OCI-LY1 (cell line): ENCODE data around the gene CCL20.

ENCODE experiments used
- H2AFZ ChIP-seq: fragments of 200-600 bp; sonication (generic), shearing (Covaris generic); 2 replicates; pipeline ENCODE4 v1.6.0; 2014; ENCODE audit warnings: antibody characterized with exemption, mild to moderate bottlenecking, low read length
- H3F3A ChIP-seq: fragments of 200-600 bp; sonication (generic), shearing (Covaris generic); 2 replicates; pipeline ENCODE4 v1.6.0; 2014; ENCODE audit warnings: mild to moderate bottlenecking, antibody characterized with exemption, low read length, moderate library complexity; ENCODE audit not compliant: insufficient read depth
- H3K27ac ChIP-seq: fragments of 200-600 bp; sonication (generic); 2 replicates; pipeline ENCODE4 v1.5.1; 2014; ENCODE audit warnings: low read length, mixed run types, mild to moderate bottlenecking, low read depth; ENCODE audit not compliant: poor library complexity, severe bottlenecking
- H3K27me3 ChIP-seq: fragments of 200-600 bp; sonication (generic); 2 replicates; pipeline ENCODE4 v1.6.0; 2014; ENCODE audit warnings: antibody characterized with exemption, mild to moderate bottlenecking, low read length, moderate library complexity; ENCODE audit not compliant: insufficient read depth
- H3K36me3 ChIP-seq: fragments of 200-600 bp; sonication (generic); 2 replicates; pipeline ENCODE4 v1.6.1; 2014; ENCODE audit warnings: mild to moderate bottlenecking, antibody characterized with exemption, low read length, moderate library complexity, mixed read lengths; ENCODE audit not compliant: insufficient read depth
- H3K4me1 ChIP-seq: fragments of 200-600 bp; sonication (generic); 2 replicates; pipeline ENCODE4 v1.5.1; 2014; ENCODE audit warnings: mild to moderate bottlenecking, low read length, moderate library complexity; ENCODE audit not compliant: insufficient read depth, severe bottlenecking
- H3K4me2 ChIP-seq: fragments of 200-600 bp; sonication (generic), shearing (Covaris generic); 2 replicates; pipeline ENCODE4 v1.6.1; 2014; ENCODE audit warnings: low read length
- H3K4me3 ChIP-seq: fragments of 200-600 bp; sonication (generic); 2 replicates; pipeline ENCODE4 v1.5.1; 2014; ENCODE audit warnings: low read length, low read depth, mild to moderate bottlenecking, mixed read lengths; ENCODE audit not compliant: poor library complexity, severe bottlenecking
- H3K79me2 ChIP-seq: fragments of 200-600 bp; shearing (Covaris generic); 2 replicates; pipeline ENCODE4 v1.6.1; 2016; ENCODE audit warnings: mixed run types, low read length, mixed read lengths; ENCODE audit not compliant: insufficient read depth
- H3K9ac ChIP-seq: fragments of 200-600 bp; sonication (generic), shearing (Covaris generic); 2 replicates; pipeline ENCODE4 v1.6.1; 2014; ENCODE audit warnings: mild to moderate bottlenecking, low read length, mixed read lengths
- H3K9me2 ChIP-seq: fragments of 200-600 bp; sonication (generic), shearing (Covaris generic); 2 replicates; pipeline ENCODE4 v1.6.1; 2014; ENCODE audit warnings: low read depth, mild to moderate bottlenecking, low read length, mixed read lengths
- H3K9me3 ChIP-seq: fragments of 200-600 bp; shearing (Covaris generic); 2 replicates; pipeline ENCODE4 v1.6.1; 2014; ENCODE audit warnings: low read length, mixed read lengths
- H4K20me1 ChIP-seq: fragments of 200-600 bp; sonication (generic), shearing (Covaris generic); 2 replicates; pipeline ENCODE4 v1.6.0; 2016; ENCODE audit warnings: mild to moderate bottlenecking, low read length; ENCODE audit not compliant: insufficient read depth
- CTCF ChIP-seq: fragments of 200-600 bp; sonication (generic), shearing (Covaris generic); IDR thresholded peaks from 2 replicates; pipeline ENCODE4 v1.5.1; 2017; ENCODE audit warnings: mild to moderate bottlenecking, antibody characterized with exemption, low read length, moderate library complexity, mixed read lengths
- EZH2 ChIP-seq: fragments of 200-600 bp; sonication (generic), shearing (Covaris generic); IDR thresholded peaks from 2 replicates; pipeline ENCODE4 v1.8.0; 2017; ENCODE audit warnings: borderline replicate concordance, mixed run types, mild to moderate bottlenecking, antibody characterized with exemption, low read length, moderate library complexity, mixed read lengths

Gene CCL20

DNA sequence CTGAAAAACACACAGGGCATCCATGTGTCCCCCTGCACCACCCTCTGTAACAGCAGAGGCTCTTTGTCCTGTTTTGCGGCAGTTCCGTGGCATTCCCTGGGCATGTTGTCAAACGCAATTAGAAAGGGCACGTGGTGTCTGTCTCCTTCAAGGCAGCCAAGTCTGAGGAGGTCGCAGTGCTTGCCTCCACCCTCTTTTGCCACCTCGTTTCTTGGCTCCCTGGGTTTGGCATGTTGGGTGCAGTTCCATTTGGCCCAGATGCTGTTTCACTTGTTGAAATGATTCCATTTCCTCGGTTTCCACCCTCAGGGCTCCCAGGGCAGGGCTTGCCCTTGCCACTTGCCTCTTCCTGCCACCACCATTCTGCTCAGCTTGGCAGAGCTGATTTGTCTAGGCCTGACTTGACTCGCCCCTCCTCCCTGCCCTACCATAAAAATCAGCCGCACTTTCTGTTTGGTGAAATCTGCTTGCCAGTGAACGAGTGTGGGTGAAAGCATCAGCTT lies 12.4 kb downstream of the CCL20 start:
- no peak overlapping the region for H3K9ac ChIP-seq
- no peaks in the 10 kb centered on the region for H4K20me1 ChIP-seq
- H3K4me2 ChIP-seq = no peak overlapping the region

DNA sequence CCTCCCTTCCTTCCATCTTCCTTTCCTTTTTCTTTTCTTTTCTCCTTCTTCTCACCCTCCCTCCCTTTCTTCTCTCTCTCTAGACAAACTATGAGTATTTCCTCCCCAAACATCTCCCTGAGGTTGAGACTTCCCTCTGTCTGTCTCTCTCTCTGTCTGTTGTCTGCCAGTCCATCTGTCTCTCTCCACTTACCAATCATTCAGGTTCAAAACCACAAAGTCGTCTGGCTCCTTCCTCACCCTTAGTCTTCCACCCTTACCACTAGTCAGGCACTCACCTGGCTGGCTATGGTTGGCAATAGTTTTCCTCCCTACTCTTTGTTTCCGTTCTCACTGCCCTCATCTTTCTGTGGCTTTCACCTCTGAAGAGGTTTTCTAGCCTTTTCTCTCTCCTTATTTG lies 12.9 kb downstream of the CCL20 start:
- H3K4me3 ChIP-seq = no peak overlapping the region
- H3K27me3 ChIP-seq = no peaks in the 10 kb centered on the region
- H4K20me1 ChIP-seq = no peaks in the 10 kb centered on the region
- TF ChIP-seq CTCF (no peak), EZH2 (no peak)
- no peaks in the 10 kb centered on the region for H3K36me3 ChIP-seq
- no peaks in the 10 kb centered on the region for H3F3A ChIP-seq
- H3K9ac ChIP-seq = no peak overlapping the region
- H3K4me1 ChIP-seq = no peaks in the 10 kb centered on the region
- H3K9me3 ChIP-seq = no peaks in the 10 kb centered on the region
- no peak overlapping the region for H3K27ac ChIP-seq
- H2AFZ ChIP-seq = no peak overlapping the region
- no peaks in the 10 kb centered on the region for H3K9me2 ChIP-seq
- H3K4me2 ChIP-seq = no peak overlapping the region
- no peaks in the 10 kb centered on the region for H3K79me2 ChIP-seq

More for the DNA sequence above, 12.4 kb downstream of the CCL20 start:
- Histone ChIP-seq H3K27me3 (no peaks in the 10 kb centered on the region), H2AFZ (no peak overlapping the region), H3F3A (no peaks in the 10 kb centered on the region), H3K36me3 (no peaks in the 10 kb centered on the region), H3K4me1 (no peaks in the 10 kb centered on the region), H3K79me2 (no peaks in the 10 kb centered on the region), H3K9me2 (no peaks in the 10 kb centered on the region), H3K9me3 (no peaks in the 10 kb centered on the region), H3K27ac (no peak overlapping the region), H3K4me3 (no peak overlapping the region)
- no peak for TF ChIP-seq CTCF
- no peak for TF ChIP-seq EZH2

DNA sequence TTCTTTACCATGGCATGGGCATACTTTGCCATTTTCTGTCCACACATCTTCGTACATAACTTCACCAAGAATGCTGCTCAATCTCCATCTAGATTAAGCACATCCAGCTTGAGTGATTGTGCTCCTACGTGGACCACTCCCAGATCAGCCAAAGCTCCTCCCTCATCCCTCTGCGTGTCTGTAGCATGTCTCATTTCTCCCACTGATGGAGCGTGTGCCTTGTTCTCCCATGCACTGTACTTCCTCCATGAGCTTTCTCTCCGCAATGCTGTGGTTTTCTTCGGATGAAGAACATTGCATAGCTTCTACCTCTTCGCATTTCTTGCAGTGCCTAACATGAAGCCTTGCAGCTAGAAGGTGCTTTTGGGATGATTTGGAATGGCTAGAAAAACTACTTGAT lies 13.5 kb downstream of the CCL20 start:
- Histone ChIP-seq H3K36me3 (no peaks in the 10 kb centered on the region), H2AFZ (no peak overlapping the region), H4K20me1 (no peaks in the 10 kb centered on the region), H3K4me2 (no peak overlapping the region), H3K27ac (no peak overlapping the region), H3K9ac (no peak overlapping the region), H3K79me2 (no peaks in the 10 kb centered on the region), H3K27me3 (no peaks in the 10 kb centered on the region), H3K9me2 (no peaks in the 10 kb centered on the region), H3K4me3 (no peak overlapping the region), H3K9me3 (no peaks in the 10 kb centered on the region), H3K4me1 (no peaks in the 10 kb centered on the region), H3F3A (no peaks in the 10 kb centered on the region)
- TF ChIP-seq EZH2 = no peak
- no peak for TF ChIP-seq CTCF
